ENCODE results near the gene APP. TPM values are rescaled to one million over a fixed set of nuclear protein-coding genes. Genes with fewer than 3 reads are reported as not detected.

Gene APP
- total RNA-seq, 1 experiment from 2014 or later: 224 TPM

DNA sequence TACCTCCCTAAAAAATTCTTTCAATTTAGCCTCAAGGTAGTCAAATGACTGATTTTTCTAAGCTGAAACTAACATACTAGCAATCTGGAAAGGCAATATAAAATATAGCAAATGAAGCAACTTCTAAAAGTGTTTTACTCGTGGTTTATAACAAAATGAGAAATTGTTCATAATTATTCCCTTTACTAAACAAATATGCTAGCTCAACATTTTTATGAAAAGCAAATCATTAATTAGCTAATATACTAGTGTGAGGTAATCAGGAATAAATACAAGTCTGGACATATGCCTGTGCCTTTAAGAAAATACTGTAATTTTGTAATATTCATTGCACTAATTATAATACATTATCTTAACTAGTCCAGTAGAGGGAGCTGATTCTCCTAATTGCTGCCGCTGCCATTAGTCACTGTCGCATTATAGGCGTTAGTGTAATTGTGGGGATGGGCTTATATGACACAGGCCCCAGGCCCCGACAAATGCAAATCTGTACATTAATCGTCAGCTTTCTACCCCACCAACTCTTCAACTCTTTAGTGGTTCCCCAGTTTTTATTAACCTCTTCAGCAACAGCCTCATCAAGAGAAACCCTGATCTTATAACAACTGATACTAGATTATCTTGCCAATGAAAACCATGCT lies 274.9 kb downstream of the APP start:
- DNase-seq: no peak
- no peak overlapping the region for H2AFZ ChIP-seq
- no peak overlapping the region for H3K27ac ChIP-seq
- H3F3A ChIP-seq (ENCODE audit: insufficient read depth, low read depth): no peaks in the 10 kb centered on the region
- no peak overlapping the region for H3K4me2 ChIP-seq
- H3K9me3 ChIP-seq (ENCODE audit: insufficient read depth, low read depth): no peaks in the 10 kb centered on the region
- H3K79me2 ChIP-seq (ENCODE audit: low read depth): no peaks in the 10 kb centered on the region
- BruUV-seq (replicated peaks): no TSS peak
- POLR2A ChIA-PET (ENCODE audit: unreplicated experiment): interaction anchor here (0.7 kb wide), 1 partner anchor 273 kb away, joined by 7 read pairs; no protein-coding TSS in a partner anchor
- TF ChIP-seq, protein P1, sequence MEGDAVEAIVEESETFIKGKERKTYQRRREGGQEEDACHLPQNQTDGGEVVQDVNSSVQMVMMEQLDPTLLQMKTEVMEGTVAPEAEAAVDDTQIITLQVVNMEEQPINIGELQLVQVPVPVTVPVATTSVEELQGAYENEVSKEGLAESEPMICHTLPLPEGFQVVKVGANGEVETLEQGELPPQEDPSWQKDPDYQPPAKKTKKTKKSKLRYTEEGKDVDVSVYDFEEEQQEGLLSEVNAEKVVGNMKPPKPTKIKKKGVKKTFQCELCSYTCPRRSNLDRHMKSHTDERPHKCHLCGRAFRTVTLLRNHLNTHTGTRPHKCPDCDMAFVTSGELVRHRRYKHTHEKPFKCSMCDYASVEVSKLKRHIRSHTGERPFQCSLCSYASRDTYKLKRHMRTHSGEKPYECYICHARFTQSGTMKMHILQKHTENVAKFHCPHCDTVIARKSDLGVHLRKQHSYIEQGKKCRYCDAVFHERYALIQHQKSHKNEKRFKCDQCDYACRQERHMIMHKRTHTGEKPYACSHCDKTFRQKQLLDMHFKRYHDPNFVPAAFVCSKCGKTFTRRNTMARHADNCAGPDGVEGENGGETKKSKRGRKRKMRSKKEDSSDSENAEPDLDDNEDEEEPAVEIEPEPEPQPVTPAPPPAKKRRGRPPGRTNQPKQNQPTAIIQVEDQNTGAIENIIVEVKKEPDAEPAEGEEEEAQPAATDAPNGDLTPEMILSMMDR (conservative IDR thresholded peaks at IDR 0.05): peak; percentile 47; the same call in 1 of the 2 replicates
- no peak for TF ChIP-seq EZH2 (IDR thresholded peaks at IDR 0.05; ENCODE audit: low read depth)
- H3K4me3 ChIP-seq: no peak overlapping the region
- H4K20me1 ChIP-seq (ENCODE audit: insufficient read depth): peaks cover 4% of the 10 kb centered on the region; the same call in 1 of the 2 replicates
- H3K27me3 ChIP-seq (ENCODE audit: insufficient read depth, low read depth): no peaks in the 10 kb centered on the region
- intact Hi-C loops (cut with micrococcal nuclease; ENCODE audit: unreplicated experiment): loop anchor here (2.0 kb wide), 1 partner anchor 275 kb away; the partner anchor contains the start of gene APP
- CTCF ChIA-PET: no interaction called here
- 0 out of 2 replicates have a peak, but pooled peaks cover 3% of the 10 kb centered on the region for H3K36me3 ChIP-seq (ENCODE audit: low read depth)
- H3K9me2 ChIP-seq (ENCODE audit: insufficient read depth): no peaks in the 10 kb centered on the region
- no peaks in the 10 kb centered on the region for H3K4me1 ChIP-seq (replicated peaks; ENCODE audit: insufficient read depth)

DNA sequence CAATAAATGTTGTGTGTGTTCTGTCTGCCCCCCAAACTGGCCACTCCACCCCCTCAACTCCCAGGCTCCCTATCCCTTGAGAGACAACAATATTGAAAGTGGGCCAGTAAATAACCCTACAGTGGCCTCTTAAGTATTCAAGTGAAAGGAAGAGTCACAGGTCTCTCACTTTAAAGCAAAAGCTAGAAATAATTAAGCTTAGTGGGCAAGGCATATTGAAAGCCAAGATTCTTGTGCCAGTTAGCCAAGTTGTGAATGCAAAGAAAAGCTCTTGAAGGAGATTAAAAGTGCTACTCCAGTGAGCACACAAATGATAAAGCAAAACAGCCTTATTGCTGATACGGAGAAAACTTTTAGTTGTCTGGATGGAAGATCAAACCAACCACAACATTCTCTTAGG lies 277.4 kb downstream of the APP start:
- Histone ChIP-seq H3K9me3 (ENCODE audit: insufficient read depth, low read depth) (no peaks in the 10 kb centered on the region), H3K79me2 (ENCODE audit: low read depth) (no peaks in the 10 kb centered on the region), H3F3A (ENCODE audit: insufficient read depth, low read depth) (no peaks in the 10 kb centered on the region), H2AFZ (no peak overlapping the region), H3K27me3 (ENCODE audit: insufficient read depth, low read depth) (no peaks in the 10 kb centered on the region), H3K36me3 (ENCODE audit: low read depth) (0 out of 2 replicates have a peak, but pooled peaks cover 3% of the 10 kb centered on the region), H4K20me1 (ENCODE audit: insufficient read depth) (peaks cover 4% of the 10 kb centered on the region; the same call in 1 of the 2 replicates), H3K4me1 (replicated peaks; ENCODE audit: insufficient read depth) (no peaks in the 10 kb centered on the region), H3K27ac (no peak overlapping the region), H3K4me3 (no peak overlapping the region), H3K9me2 (ENCODE audit: insufficient read depth) (no peaks in the 10 kb centered on the region), H3K4me2 (no peak overlapping the region)
- DNase-seq: no peak
- BruUV-seq (replicated peaks): no TSS peak
- TF ChIP-seq, protein P1 (conservative IDR thresholded peaks at IDR 0.05): no peak
- TF ChIP-seq EZH2 (IDR thresholded peaks at IDR 0.05; ENCODE audit: low read depth): no peak
- POLR2A ChIA-PET (ENCODE audit: unreplicated experiment): no interaction called here
- intact Hi-C loops (cut with micrococcal nuclease; ENCODE audit: unreplicated experiment): no loop called here
- CTCF ChIA-PET: no interaction called here

DNA sequence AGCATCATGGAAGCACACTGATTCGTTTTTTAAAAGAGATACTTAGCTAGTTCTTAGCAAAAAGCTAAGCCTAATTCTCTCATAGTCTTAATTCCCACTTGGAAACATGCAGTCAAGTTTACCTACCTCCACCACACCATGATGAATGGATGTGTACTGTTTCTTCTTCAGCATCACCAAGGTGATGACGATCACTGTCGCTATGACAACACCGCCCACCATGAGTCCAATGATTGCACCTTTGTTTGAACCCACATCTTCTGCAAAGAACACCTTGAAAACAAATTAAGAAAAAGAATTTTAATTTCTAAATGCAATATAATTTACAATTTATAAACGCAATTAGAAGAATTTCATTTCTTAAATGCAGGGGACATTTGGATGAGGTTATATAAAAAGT lies 279.0 kb downstream of the APP start:
- no peaks in the 10 kb centered on the region for H3K4me1 ChIP-seq (replicated peaks; ENCODE audit: insufficient read depth)
- no peaks in the 10 kb centered on the region for H3K79me2 ChIP-seq (ENCODE audit: low read depth)
- H4K20me1 ChIP-seq (ENCODE audit: insufficient read depth): peaks cover 4% of the 10 kb centered on the region; the same call in 1 of the 2 replicates
- H3K27ac ChIP-seq: no peak overlapping the region
- BruUV-seq (replicated peaks): no TSS peak
- TF ChIP-seq, protein P1 (conservative IDR thresholded peaks at IDR 0.05): no peak
- no peak for TF ChIP-seq EZH2 (IDR thresholded peaks at IDR 0.05; ENCODE audit: low read depth)
- intact Hi-C loops (cut with micrococcal nuclease; ENCODE audit: unreplicated experiment): no loop called here
- no peak for DNase-seq
- no peak overlapping the region for H2AFZ ChIP-seq
- H3K36me3 ChIP-seq (ENCODE audit: low read depth): 0 out of 2 replicates have a peak, but pooled peaks cover 3% of the 10 kb centered on the region
- CTCF ChIA-PET: no interaction called here
- no peak overlapping the region for H3K4me2 ChIP-seq
- POLR2A ChIA-PET (ENCODE audit: unreplicated experiment): no interaction called here
- H3K9me2 ChIP-seq (ENCODE audit: insufficient read depth): no peaks in the 10 kb centered on the region
- no peak overlapping the region for H3K4me3 ChIP-seq
- no peaks in the 10 kb centered on the region for H3K27me3 ChIP-seq (ENCODE audit: insufficient read depth, low read depth)
- no peaks in the 10 kb centered on the region for H3K9me3 ChIP-seq (ENCODE audit: insufficient read depth, low read depth)
- H3F3A ChIP-seq (ENCODE audit: insufficient read depth, low read depth): no peaks in the 10 kb centered on the region

Data from PC-9 (cell line).